Lower leg skin (tissue), 4 donors: ENCODE results near the gene FAM107B. TPM values are rescaled to one million over a fixed set of nuclear protein-coding genes. Genes with fewer than 3 reads are reported as not detected.
A peak's percentile ranks its signal among the peaks of the same experiment; 100 is the strongest.

Experiments
- DNase-seq, 2 donors: peaks; one replicate each; pipeline ENCODE4 v3.0.0-alpha.2; 2019; ENCODE audit warnings: low spot score in 2 of 2
- H3K4me3 ChIP-seq: fragments of 200-600 bp; sonication (generic); 2 replicates; pipeline ENCODE4 v1.5.1; 2017; ENCODE audit warnings: mild to moderate bottlenecking, low read depth; ENCODE audit not compliant: poor library complexity, severe bottlenecking
- POLR2A ChIP-seq, 2 donors: fragments of 450-650 bp; IDR thresholded peaks; one replicate each; pipeline ENCODE4 v1.6.1; 2016 to 2017; ENCODE audit warnings: antibody characterized with exemption in 2 of 2, mild to moderate bottlenecking in 1 of 2, moderate library complexity in 1 of 2
- WGBS, 2 donors: methylation state at CpG; one replicate each; pipeline ENCODE4 v1.1.5; 2018; 5-methylcytosine and 5-hydroxymethylcytosine counted together
- intact Hi-C: fragments of 100-400 bp; cut with DNase I; formaldehyde crosslinking; loops from one replicate; pipeline ENCODE4 v1.15.0; 2023; ENCODE audit warnings: low total_unique reads
- total RNA-seq, 4 donors: library from RNA; depleted of rRNA; stranded (reverse); fragments of >200 nt; gene quantifications; one replicate each; pipeline ENCODE4 v1.1.0, GENCODE V29; 2016
- TF ChIP-seq, protein P1 (sequence below), 3 donors: fragments of 450-650 bp; IDR thresholded peaks; one replicate each; pipeline ENCODE4 v1.5.1; 2016; ENCODE audit warnings: antibody characterized with exemption in 3 of 3, mild to moderate bottlenecking in 3 of 3, moderate library complexity in 2 of 3

FAM107B gene
- total RNA-seq, 4 donors from 2014 or later, result 28.3 to 52.7 (median 31.0) TPM

- TF ChIP-seq, protein P1, sequence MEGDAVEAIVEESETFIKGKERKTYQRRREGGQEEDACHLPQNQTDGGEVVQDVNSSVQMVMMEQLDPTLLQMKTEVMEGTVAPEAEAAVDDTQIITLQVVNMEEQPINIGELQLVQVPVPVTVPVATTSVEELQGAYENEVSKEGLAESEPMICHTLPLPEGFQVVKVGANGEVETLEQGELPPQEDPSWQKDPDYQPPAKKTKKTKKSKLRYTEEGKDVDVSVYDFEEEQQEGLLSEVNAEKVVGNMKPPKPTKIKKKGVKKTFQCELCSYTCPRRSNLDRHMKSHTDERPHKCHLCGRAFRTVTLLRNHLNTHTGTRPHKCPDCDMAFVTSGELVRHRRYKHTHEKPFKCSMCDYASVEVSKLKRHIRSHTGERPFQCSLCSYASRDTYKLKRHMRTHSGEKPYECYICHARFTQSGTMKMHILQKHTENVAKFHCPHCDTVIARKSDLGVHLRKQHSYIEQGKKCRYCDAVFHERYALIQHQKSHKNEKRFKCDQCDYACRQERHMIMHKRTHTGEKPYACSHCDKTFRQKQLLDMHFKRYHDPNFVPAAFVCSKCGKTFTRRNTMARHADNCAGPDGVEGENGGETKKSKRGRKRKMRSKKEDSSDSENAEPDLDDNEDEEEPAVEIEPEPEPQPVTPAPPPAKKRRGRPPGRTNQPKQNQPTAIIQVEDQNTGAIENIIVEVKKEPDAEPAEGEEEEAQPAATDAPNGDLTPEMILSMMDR (IDR thresholded peaks at IDR 0.05), result no peak
- TF ChIP-seq POLR2A (IDR thresholded peaks at IDR 0.05), result no peak
- intact Hi-C loops, result loop anchor here (10.0 kb wide), 1 partner anchor 280 kb away; no protein-coding TSS in a partner anchor
- WGBS, 2 donors, result 69 to 70% methylated on average over 3 of the region's 3 CpGs
- H3K4me3 ChIP-seq, result no peak overlapping the region
- peak in 1 of 2 donors; percentile 31 for DNase-seq
Observed at GRCh38 chr10:14474656-14475055, 300.0 kb downstream of the FAM107B start.

DNA sequence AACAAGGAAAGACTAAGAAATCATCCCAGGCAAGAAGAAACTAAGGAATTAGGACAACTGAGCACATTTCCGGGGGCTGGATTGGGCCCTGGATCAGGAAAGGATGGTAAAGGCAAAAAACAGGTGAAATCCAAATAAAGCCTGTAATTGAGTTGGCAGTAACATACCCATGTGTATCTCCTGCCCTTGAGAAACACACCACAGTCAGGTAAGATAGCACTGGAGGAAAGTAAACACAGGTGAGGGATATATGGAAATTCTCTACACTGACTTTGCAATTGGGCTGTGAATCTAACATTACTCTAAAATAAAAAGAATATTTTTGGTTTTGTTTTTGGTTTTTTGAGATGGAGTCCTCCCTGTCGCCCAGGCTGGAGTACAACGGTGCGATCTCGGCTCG, 303.8 kb downstream of the FAM107B start:
- WGBS, 2 donors, result 95 to 97% methylated on average over 6 of the region's 6 CpGs
- intact Hi-C loops, result loop anchor here (10.0 kb wide), 1 partner anchor 276 kb away; no protein-coding TSS in a partner anchor
- no peak for DNase-seq
- TF ChIP-seq POLR2A (IDR thresholded peaks at IDR 0.05), result no peak
- TF ChIP-seq, protein P1 (IDR thresholded peaks at IDR 0.05), result no peak
- H3K4me3 ChIP-seq, result no peak overlapping the region

DNA sequence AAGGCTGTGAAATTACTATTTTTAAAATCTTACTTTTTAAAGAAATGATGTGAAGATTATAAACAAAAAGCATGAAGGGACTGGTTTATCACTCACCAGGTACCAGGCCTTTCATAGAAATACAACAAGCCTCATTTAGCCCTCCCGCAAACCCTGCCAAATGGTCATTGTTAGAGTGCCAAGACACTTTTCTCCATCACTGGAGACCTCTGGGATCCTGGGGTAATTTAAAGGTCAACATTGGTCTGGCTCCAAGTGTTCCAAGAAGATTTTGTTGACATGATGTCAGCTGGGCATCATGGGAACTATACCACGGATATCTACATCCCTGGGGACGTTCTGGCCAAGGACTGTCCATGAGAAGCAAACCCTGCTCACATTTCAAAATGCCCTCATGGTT, 306.0 kb downstream of the FAM107B start:
- intact Hi-C loops, result no loop called here
- peak in 1 of 2 donors; percentile 23 for DNase-seq
- WGBS, 2 donors, result 66 to 83% methylated on average over 3 of the region's 3 CpGs
- H3K4me3 ChIP-seq, result no peak overlapping the region
- no peak for TF ChIP-seq POLR2A (IDR thresholded peaks at IDR 0.05)
- TF ChIP-seq, protein P1 (IDR thresholded peaks at IDR 0.05), result no peak

Other genes starting within 250 kb of the FAM107B start
- 1 to 10 TPM; 1.9 to 9.8 (median 3.9) TPM for gene CDNF, start 63.1 kb upstream of the FAM107B start, total RNA-seq
- 1 to 10 TPM; 3.6 to 9.2 (median 5.9) TPM for gene HSPA14, start 63.4 kb upstream of the FAM107B start, total RNA-seq
- 10 to 100 TPM in 3 of 4 donors, 1 to 10 TPM in 1; 8.7 to 12.2 (median 10.7) TPM for gene MSANTD7, start 63.4 kb upstream of the FAM107B start, total RNA-seq
- gene SUV39H2, start 104.0 kb upstream of the FAM107B start, total RNA-seq, result 1 to 10 TPM in 3 of 4 donors, under 1 TPM in 1; 0.99 to 5.3 (median 3.5) TPM
- gene DCLRE1C, start 179.2 kb upstream of the FAM107B start, total RNA-seq, result 10 to 100 TPM in 3 of 4 donors, 1 to 10 TPM in 1; 9.8 to 17.3 (median 12.0) TPM
- gene MEIG1, start 184.5 kb upstream of the FAM107B start, total RNA-seq, result not detected